Adipose tissue (tissue), 3 donors: ENCODE measurements around the gene XPNPEP1. TPM values are rescaled to one million over a fixed set of nuclear protein-coding genes. Genes with fewer than 3 reads are reported as not detected.
"Not testable (repeated sequence)": the region's sequence is repeated elsewhere in the genome, so short reads cannot be mapped to it uniquely, and the experiment has no call there.

Experiments
- H3K27ac ChIP-seq: one replicate; pipeline ENCODE4 v1.5.1; 2013; ENCODE audit warnings: low read depth, low read length
- WGBS, 3 donors: extraction: QIAGEN DNeasy Blood & Tissue Kit; methylation state at CpG; one replicate each; pipeline ENCODE4 v1.1.7; 2013; 5-methylcytosine and 5-hydroxymethylcytosine counted together
- polyA plus RNA-seq, 3 donors: library from polyadenylated mRNA; stranded (reverse); fragments of 200-250 nt; gene quantifications; one replicate each; pipeline ENCODE4 v1.2.3, GENCODE V29; 2013
- donor health status: healthy with polysubstance abuse.
- donor health status: Bipolar disorder and iron deficiency.
- donor health status: healthy.

Gene XPNPEP1
- polyA plus RNA-seq, 3 donors = 29.8 to 63.9 (median 36.0) TPM

DNA sequence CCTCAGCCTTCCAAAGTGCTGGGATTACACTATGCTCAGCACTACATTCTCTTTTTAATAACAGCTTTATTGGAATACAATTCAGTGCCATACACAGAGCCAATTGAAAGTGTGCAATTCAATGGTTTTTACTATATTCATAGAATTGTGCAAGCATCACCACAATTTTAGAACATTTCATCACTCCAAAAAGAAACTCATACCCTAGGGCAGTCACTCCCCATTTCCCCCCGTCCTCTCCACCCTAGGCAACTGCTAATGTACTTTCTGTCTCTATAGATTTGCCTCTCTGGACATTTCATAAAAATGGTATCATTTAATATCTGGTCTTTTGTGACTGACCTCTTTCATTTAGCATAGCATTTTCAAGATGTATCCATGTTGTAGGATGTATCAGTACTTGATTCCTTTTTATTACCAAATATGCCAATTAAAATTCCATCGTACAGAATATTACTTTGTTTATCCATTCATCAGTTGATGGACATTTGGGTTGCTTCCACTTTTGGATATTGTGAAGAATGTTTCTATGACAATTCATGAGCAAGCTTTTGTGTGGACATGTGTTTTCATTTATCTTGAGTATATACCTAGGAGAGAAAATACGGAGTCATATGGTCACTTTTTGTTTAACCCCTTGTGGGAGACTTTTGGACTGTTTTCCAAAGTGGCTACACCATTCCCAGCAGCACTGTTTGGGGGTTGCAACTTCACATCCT, 6.3 kb upstream of the XPNPEP1 start:
- WGBS, 3 donors = 46 to 69% (median 47%) methylated on average over 3 of the region's 3 CpGs
- no peak overlapping the region for H3K27ac ChIP-seq

DNA sequence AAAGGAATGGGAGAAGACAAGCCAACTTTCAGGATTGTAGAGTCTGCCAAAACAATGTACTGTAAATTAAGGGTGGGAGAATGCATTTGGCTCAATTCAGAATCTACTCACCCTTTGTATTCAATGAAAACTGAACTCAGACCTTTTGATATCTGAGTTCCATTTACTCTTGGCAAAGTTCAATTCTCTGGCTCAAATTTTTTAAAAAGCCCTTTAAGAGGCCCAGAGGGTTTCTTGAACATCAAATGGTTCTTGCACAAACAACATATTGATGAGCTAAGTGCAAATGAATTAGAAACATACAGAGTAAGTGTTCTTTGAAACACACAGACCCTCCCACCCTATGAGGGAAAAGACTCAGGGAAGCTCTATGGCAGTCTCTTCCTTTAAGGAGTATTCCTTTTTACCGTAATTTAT, 5.2 kb upstream of the XPNPEP1 start:
- H3K27ac ChIP-seq = no peak overlapping the region

DNA sequence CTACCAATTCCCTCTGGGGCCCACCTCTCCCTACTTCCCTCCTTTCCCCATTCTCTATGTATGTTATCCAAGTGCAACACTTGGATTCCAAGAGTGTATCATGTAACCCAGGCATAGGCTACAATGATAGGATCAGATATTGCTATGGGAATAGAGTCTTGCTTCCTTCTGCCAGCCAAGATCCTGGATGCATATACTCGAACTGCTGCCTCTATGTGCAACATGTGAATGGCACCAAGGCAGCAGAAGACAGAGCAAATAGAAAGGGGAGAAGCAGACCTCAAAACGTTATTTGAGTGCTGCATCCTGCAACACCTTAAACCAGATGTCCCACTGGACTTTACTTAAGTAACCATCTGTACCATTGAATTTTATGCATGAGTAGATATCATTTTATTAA, 3.5 kb upstream of the XPNPEP1 start:
- WGBS, 3 donors = 72 to 87% (median 79%) methylated on average over 2 of the region's 2 CpGs
- no peak overlapping the region for H3K27ac ChIP-seq

More for the DNA sequence above, 5.2 kb upstream of the XPNPEP1 start:
- WGBS, 3 donors = 65 to 92% (median 67%) methylated on average over 1 of the region's 1 CpG

DNA sequence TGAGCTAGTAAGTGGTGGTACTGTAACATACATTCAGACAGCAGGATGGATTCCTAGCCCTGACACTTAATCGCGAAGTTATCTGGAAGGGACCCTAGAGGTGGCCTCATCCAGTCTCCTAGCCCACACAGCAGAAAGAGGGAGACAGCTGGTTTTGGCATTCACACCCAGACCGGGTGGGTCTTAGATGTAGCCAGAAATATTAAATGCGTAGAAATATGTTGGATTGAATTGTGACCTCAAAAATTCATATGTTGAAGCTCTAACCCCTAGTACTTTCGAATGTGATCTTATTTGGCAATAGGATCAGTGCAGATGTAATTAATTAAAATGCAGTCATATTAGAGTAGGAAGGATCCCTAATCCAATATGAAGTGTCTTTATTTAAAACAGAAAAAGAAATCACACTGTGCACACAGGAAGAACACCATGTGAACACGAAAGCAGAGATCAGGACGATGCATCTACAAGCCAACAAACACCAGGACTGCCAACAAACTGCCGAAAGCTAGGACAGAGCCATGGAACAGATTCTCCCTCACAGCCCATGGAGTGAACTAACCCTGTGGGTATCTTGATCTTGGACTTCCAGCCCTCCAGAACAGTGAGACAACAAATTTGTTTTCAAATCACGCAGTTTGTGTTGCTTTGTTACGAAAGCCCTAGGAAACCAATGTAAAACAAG, 2.9 kb upstream of the XPNPEP1 start:
- 67 to 85% (median 77%) methylated on average over 10 of the region's 10 CpGs for WGBS, 3 donors
- H3K27ac ChIP-seq = no peak overlapping the region

DNA sequence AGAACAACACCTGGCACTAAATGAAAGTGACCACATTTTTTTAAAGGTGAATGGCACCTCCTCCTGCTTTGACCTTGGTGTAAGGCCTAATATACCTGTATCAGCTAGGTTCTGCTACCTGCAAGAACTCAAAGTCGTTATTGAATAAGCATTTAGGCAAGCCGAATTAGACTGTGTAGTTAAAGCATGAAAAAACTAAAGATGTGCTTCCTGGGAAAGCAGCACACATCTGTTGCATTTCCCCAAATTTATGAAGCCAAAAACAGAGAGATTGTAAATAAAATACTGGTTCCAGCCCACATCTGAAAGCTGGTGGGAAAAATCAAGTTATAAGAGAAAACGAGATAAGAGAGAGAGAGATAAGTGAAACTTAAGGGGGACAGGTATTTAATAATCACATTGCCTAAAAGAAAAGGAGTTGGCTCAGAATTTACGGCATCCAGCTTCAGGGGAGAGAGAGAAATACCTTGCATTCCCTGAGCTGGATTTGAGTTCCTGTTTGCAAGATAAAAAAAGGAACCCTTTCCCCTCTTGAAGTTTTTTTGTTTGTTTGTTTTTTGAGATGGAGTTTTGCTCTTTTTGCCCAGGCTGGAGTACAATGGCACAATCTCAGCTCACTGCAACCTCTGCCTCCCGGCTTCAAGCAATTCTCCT, 1.8 kb upstream of the XPNPEP1 start:
- WGBS, 3 donors = 32 to 61% (median 55%) methylated on average over 5 of the region's 5 CpGs
- no peak overlapping the region for H3K27ac ChIP-seq

DNA sequence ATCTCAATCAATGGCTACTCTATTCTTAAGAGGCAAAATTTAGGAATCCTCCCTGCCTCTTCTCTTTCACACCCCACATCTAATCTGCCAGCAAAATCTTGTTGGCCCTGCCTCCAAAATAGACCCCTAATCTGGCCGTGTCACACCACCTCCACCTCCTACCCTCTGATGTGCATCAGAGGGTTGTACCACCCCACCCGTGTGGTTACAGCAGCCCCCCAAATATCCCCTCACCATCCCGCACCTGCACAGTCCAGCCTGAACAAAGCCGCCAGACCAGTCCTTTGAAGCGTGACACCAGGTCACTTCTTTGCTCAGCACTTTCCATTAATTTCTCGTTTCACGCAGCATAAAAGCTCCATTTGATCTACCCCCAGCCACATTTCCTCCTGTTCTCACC, 776 bp upstream of the XPNPEP1 start:
- WGBS, 3 donors = 92 to 95% (median 92%) methylated on average over 7 of the region's 7 CpGs
- no peak overlapping the region for H3K27ac ChIP-seq

DNA sequence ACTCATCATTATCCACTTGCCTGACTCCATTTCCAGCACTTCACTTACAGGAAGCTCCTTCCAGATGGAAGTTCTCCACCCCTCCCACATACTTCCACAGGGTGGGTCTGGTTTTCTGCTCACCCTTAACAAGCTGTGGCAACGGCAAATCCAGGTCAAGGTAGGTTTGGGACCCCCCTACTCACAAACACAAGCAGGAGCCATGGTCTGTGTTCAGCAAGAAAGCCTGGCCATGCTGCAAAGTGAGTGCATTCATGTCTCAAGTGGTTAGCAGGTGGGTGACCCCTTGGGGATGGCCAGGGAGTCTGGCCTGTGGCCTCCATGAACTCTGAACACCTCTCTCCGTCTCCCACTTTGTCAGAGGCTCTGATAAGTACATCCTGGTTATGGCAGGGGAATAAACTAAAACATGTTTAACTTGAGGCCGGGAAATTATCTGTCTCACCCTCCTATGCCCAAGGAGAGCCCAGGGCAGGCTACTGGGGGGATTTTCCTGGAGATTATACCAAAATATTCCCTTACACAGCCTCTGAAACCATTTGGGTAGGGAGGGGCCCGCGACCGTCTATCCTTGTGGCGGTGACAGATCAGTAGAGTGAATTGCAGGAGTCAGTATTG, 844 bp downstream of the XPNPEP1 start:
- 9 to 22% (median 11%) methylated on average over 7 of the region's 7 CpGs for WGBS, 3 donors
- H3K27ac ChIP-seq = peak overlapping the region; percentile 53

DNA sequence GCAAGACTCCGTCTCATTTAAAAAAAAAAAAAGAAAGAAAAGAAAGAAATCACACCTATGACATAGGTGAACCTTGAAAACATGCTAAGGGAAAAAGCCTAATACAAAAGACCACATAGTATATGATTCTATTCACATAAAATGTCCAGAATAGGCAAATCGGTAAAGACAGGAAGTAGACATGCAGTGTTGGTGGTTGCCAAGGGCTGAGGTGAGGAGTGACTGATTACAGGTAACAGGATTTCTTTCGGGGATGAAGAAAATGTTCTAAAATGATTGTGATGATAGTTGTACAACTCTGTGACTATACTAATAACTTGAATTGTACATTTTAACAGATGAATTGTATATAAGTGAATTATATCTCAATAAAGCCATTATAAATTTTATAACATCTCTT, 3.3 kb downstream of the XPNPEP1 start:
- H3K27ac ChIP-seq = no peak overlapping the region
- 77 to 86% (median 85%) methylated on average over 3 of the region's 3 CpGs for WGBS, 3 donors

DNA sequence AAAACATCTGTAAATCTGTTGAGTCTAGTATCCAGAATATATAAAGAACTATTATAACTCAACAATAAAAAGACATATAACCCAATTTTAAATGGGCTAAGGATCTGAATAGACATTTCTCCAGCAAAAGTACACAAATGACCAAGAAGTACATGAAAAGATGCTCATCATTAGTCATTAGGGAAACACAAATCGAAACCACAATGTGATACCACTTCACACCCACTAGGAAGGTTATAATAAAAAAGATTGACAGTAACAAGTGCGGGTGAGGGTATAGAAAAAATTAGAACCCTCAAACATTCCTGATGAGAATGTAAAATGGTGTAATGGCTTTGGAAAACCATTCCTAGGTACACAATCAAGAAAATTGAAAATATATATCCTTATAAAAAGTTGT, 4.1 kb downstream of the XPNPEP1 start:
- WGBS, 3 donors = 91 to 97% (median 94%) methylated on average over 2 of the region's 2 CpGs
- no peak overlapping the region for H3K27ac ChIP-seq

DNA sequence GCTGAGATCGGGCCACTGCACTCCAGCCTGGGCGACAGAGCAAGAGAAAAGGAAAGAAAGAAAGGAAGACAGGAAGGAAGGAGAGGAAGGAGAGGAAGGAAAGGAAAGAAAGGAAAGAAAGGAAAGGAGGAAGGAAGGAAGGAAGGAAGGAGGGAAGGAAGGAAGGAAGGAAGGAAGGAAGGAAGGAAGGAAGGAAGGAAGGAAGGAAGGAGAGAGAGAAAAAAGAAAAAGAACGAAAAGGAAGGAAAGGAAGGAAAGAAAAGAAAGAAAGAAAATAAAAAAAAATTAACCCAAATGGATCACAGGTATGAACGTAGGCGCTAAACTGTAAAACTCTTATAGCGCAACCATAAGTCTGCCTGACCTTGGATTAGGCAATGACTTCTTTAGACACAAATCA, 4.6 kb downstream of the XPNPEP1 start:
- 86 to 92% (median 91%) methylated on average over 6 of the region's 6 CpGs for WGBS, 3 donors
- H3K27ac ChIP-seq = not testable (repeated sequence)

DNA sequence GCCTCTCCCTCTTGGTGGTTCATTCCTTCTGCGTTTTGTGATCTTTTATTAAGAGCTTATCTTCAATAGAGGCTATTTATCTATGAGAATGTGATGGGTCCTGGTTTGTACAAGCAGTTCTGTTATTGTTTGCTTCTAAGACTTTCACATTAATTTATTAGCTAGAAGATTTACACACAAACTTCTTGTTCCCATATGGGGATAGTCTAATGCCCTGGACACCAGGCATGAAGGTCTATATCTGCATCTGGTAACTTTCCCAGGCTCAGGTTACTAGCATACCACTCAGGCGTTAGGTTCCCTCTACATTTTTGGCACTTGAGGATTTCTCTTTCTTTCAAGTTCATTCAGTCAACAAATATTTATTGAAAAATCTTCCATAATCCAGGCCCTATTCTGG, 7.7 kb downstream of the XPNPEP1 start:
- WGBS, 3 donors = 42 to 85% (median 77%) methylated on average over 2 of the region's 2 CpGs
- H3K27ac ChIP-seq = no peak overlapping the region

DNA sequence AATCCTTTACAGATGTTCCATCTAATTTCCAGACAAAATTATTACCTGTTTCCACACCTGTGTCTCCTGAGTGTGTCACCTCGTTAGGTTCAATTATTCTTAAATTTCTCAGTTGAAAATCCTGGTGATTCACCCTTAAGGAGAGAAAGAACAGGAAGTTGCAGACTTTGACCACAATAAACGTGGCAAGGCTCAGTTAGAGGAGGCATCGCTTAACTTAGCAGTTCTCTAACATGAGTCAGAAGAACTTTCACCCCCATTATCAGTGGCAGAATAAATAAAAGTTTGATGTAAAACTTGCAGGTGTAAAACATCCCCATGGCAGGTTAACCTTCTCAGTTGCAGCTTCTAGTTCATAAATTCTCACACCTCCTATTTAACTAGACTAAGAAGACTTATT, 8.3 kb downstream of the XPNPEP1 start:
- no peak overlapping the region for H3K27ac ChIP-seq
- WGBS, 3 donors = 21 to 29% (median 22%) methylated on average over 3 of the region's 3 CpGs

DNA sequence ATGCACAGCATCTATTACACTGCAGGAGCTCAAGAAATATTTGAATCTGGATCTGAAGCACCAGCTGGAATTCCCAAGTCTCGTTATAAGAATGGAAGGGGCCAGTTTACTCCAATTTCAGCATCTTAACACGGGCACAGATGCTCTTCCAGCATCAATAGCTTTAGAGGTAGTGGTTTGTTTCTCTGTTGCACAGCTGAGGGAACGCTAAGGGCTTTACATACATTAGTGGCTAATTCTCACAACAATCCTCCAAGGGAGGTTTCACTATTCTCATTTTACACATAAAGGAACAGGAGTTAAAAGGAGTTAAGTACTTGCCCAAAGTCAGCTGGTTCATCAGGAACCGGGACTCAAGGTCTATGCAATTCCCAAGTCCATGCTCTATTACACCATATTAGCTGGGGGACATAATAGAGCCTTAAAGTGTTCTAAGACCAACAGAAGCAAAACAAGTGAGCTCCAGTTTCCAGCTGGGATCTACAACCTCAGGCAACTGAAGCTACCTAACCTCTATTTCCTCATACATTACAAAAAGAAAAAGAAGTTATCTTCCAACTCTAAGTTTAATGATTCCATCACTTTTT, 9.9 kb downstream of the XPNPEP1 start:
- WGBS, 3 donors = 46 to 87% (median 82%) methylated on average over 4 of the region's 4 CpGs
- H3K27ac ChIP-seq = no peak overlapping the region

DNA sequence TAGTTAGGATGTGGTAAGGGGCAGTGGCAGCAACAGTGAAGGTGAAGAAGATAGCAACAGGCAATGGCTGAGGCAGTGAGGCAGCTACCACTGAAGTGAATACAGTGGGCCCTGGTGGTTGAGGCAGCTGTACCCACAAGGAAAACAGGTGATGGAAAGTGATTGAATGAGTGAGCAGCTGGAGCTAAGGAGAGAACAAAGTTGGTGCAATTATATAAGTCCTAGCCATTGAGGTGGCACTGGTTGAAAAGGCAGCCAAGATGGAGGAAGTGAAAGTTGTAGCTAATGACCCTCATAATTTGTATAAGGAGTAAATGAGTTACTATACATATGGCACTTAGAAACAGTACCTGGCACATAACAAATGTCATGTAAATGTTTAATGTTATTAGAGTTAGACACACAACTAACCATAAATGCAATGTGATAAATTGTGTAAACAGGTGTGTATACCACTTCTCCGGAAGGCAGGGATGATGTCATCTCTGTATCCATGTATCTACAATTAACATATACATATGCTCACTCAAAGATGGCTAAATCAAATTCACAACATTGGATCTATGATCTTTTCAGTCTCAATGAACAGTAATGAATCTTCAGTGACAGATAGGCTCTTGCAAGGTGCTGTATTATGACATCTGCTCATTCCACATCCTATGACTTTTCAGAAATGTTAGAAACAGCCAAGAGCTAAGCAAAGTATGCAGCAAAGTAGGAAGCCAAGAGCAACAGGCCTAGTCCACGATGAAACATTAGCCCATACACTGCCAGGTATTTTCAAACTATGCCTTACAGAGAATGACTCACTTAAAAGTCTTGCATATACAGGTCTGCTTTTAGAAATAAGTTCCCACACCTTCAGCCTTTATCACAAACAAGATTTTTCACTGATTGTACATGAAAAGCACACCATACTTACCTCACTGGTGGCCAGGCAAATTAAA, 10.7 kb downstream of the XPNPEP1 start:
- no peak overlapping the region for H3K27ac ChIP-seq
- WGBS, 3 donors = 34 to 83% (median 73%) methylated on average over 2 of the region's 2 CpGs

DNA sequence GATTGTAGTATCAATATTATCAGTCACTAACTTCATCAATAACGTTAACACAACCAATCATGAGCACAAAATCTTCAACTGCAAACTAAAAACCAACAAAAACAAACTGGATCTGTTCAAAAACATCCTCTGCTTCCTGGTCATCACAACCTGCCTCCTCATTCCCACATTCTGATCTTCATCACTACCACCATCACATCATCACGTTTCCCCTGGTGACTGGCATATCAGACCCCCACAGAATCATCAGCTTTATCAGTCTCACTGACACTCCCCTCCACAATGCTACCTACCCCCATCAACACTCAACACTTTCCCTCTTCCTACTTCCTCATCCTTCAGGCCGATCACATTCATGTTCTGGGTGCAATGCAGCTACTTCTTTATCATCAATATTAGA, 11.4 kb downstream of the XPNPEP1 start:
- 71 to 87% (median 81%) methylated on average over 3 of the region's 3 CpGs for WGBS, 3 donors
- H3K27ac ChIP-seq = no peak overlapping the region

DNA sequence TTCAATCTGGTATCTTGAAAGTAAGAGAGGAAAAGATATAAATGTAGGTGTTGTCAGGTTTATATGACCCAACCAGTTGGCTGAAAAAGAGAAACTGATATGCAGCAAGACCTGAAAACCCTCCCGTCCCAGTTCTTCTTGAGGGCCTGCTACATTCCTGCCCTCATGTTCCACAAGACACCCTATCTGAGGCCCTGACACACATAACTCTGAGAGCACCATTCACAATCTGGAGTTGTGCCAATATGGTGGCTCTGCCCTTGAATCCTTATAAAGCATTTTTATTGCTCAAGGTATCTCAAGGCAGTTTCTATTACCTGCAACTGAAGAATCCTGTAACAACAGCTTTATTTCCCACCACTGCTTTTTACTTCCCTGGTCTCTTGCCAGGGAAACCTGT, 17.0 kb downstream of the XPNPEP1 start:
- 69 to 94% (median 90%) methylated on average over 1 of the region's 1 CpG for WGBS, 3 donors
- H3K27ac ChIP-seq = no peak overlapping the region

DNA sequence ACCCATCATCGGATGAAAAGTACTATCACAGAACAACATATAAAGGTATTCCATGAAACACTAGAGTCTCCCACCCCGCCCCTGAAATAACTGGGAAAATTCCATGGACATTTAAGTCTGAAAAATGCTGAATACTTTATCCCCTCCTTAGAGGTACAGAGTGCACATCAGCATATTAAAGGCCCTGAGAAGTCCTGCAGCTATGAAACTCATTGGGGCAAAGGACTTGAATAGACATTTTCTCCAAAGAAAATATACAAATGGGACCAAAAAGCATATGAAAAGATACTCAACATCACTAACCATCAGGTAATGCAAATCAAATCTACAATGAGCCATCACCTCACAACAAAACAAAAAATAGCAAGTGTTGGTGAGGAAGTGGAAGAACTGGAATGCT, 18.9 kb downstream of the XPNPEP1 start:
- WGBS, 3 donors = 96 to 100% (median 96%) methylated on average over 2 of the region's 2 CpGs
- no peak overlapping the region for H3K27ac ChIP-seq
